ENCODE results near the gene BYSL. TPM values are rescaled to one million over a fixed set of nuclear protein-coding genes. Genes with fewer than 3 reads are reported as not detected.

The BYSL gene
- total RNA-seq, 1 donor from 2014 or later: 43.2 TPM

GRCh38 chr6:41943456-41943855 lies 22.2 kb downstream of the BYSL start:
- CTCF ChIA-PET: interaction anchor here (1.4 to 8.0 kb wide), 2 partner anchors 22 to 99 kb away, joined by 5 to 90 read pairs; partner anchors contain the start of genes BYSL and MED20
- peaks cover 8% of the 10 kb centered on the region for H3K36me3 Mint-ChIP-seq (ENCODE audit: low read depth)
- no peak for TF ChIP-seq CTCF (IDR thresholded peaks at IDR 0.05)
- H3K27me3 Mint-ChIP-seq: no peaks in the 10 kb centered on the region
- POLR2A ChIA-PET: interaction anchor here (0.7 to 1.9 kb wide), 3 partner anchors 82 to 873 kb away, joined by 4 to 9 read pairs (median 5); partner anchors contain the start of gene TOMM6
- DNase-seq (no peak), ATAC-seq (ENCODE audit: low read depth) (no peak)
- H3K4me3 Mint-ChIP-seq: no peak overlapping the region
- intact Hi-C loops (cut with micrococcal nuclease): loop anchor here (5.0 kb wide), 1 partner anchor 34 kb away; no protein-coding TSS in a partner anchor
- H3K27ac Mint-ChIP-seq: no peak overlapping the region
- H3K9me3 Mint-ChIP-seq: no peaks in the 10 kb centered on the region
- H3K4me1 Mint-ChIP-seq: peaks cover 35% of the 10 kb centered on the region

- TF ChIP-seq CTCF (IDR thresholded peaks at IDR 0.05): no peak
- Mint-ChIP-seq H3K27me3 (no peaks in the 10 kb centered on the region), H3K4me3 (no peak overlapping the region), H3K9me3 (no peaks in the 10 kb centered on the region), H3K4me1 (peaks cover 3% of the 10 kb centered on the region), H3K36me3 (ENCODE audit: low read depth) (peaks cover 14% of the 10 kb centered on the region), H3K27ac (no peak overlapping the region)
- ChIA-PET CTCF (no interaction called here), POLR2A (interaction anchor here (0.6 kb wide), 1 partner anchor 24 kb away, joined by 3 read pairs; no protein-coding TSS in a partner anchor)
- no peak for ATAC-seq (ENCODE audit: low read depth)
- DNase-seq: no peak
- intact Hi-C loops (cut with micrococcal nuclease): no loop called here
Measured at GRCh38 chr6:41947581-41948220, 26.4 kb downstream of the BYSL start.

GRCh38 chr6:41954668-41955067 lies 33.4 kb downstream of the BYSL start:
- ATAC-seq (ENCODE audit: low read depth): no peak
- Mint-ChIP-seq H3K4me3 (no peak overlapping the region), H3K27me3 (no peaks in the 10 kb centered on the region), H3K36me3 (ENCODE audit: low read depth) (peaks cover 31% of the 10 kb centered on the region), H3K27ac (peak overlapping the region; percentile 21), H3K9me3 (peaks cover 4% of the 10 kb centered on the region), H3K4me1 (peaks cover 19% of the 10 kb centered on the region)
- POLR2A ChIA-PET: no interaction called here
- DNase-seq: no peak
- CTCF ChIA-PET: interaction anchor here (1.1 kb wide), 1 partner anchor 14 kb away, joined by 3 read pairs; no protein-coding TSS in a partner anchor
- TF ChIP-seq CTCF (IDR thresholded peaks at IDR 0.05): no peak
- intact Hi-C loops (cut with micrococcal nuclease): no loop called here

- DNase-seq: no peak
- intact Hi-C loops (cut with micrococcal nuclease): no loop called here
- H3K9me3 Mint-ChIP-seq: peaks cover 4% of the 10 kb centered on the region
- no peak overlapping the region for H3K27ac Mint-ChIP-seq
- no peak overlapping the region for H3K4me3 Mint-ChIP-seq
- ATAC-seq (ENCODE audit: low read depth): no peak
- peaks cover 19% of the 10 kb centered on the region for H3K4me1 Mint-ChIP-seq
- ChIA-PET CTCF (interaction anchor here (1.1 kb wide), 1 partner anchor 13 kb away, joined by 3 read pairs; no protein-coding TSS in a partner anchor), POLR2A (no interaction called here)
- TF ChIP-seq CTCF (IDR thresholded peaks at IDR 0.05): no peak
- H3K27me3 Mint-ChIP-seq: no peaks in the 10 kb centered on the region
- peaks cover 32% of the 10 kb centered on the region for H3K36me3 Mint-ChIP-seq (ENCODE audit: low read depth)
Measured at GRCh38 chr6:41955412-41955811, 34.1 kb downstream of the BYSL start.

- Mint-ChIP-seq H3K4me1 (peaks cover 30% of the 10 kb centered on the region), H3K27me3 (no peaks in the 10 kb centered on the region), H3K9me3 (peaks cover 4% of the 10 kb centered on the region), H3K4me3 (no peak overlapping the region), H3K36me3 (ENCODE audit: low read depth) (peaks cover 36% of the 10 kb centered on the region), H3K27ac (peak overlapping the region; percentile 72)
- intact Hi-C loops (cut with micrococcal nuclease): no loop called here
- DNase-seq: no peak
- CTCF ChIA-PET: no interaction called here
- POLR2A ChIA-PET: interaction anchor here (0.6 kb wide), 1 partner anchor 10 kb away, joined by 3 read pairs; no protein-coding TSS in a partner anchor
- TF ChIP-seq CTCF (IDR thresholded peaks at IDR 0.05): no peak
- ATAC-seq (ENCODE audit: low read depth): no peak
Measured at GRCh38 chr6:41957117-41957516, 35.8 kb downstream of the BYSL start.
